Caco-2 (cell line): Measurements from ENCODE around the gene DCAF7. TPM values are rescaled to one million over a fixed set of nuclear protein-coding genes. Genes with fewer than 3 reads are reported as not detected.

Source experiments
- BruUV-seq: library from RNA; stranded (reverse); fragments of 400-500 nt; replicated peaks from 2 replicates; lab custom pipeline; 2021; lab: Mats Ljungman, UMichigan
- CTCF ChIA-PET: fragments of 300-600 bp; sonication (Branson Sonifier 250); formaldehyde crosslinking; loops from one replicate; lab custom pipeline; 2022; ENCODE audit warnings: antibody characterized with exemption; lab: Charles Lee
- POLR2A ChIA-PET: fragments of 300-600 bp; sonication (Branson Sonifier 250); formaldehyde crosslinking; loops from one replicate; lab custom pipeline; 2022; ENCODE audit warnings: antibody characterized with exemption; lab: Charles Lee
- DNase-seq, 2 experiments: peaks; one replicate each; pipeline versions ENCODE4 v3.0.0 to v3.0.0-alpha.2; 2020 to 2022
- H3K27me3 ChIP-seq: replicated peaks from 2 replicates; pipeline ENCODE4 v1.6.0; 2011; ENCODE audit warnings: low read length; ENCODE audit not compliant: control insufficient read depth, insufficient read depth
- H3K36me3 ChIP-seq: 2 replicates; pipeline ENCODE4 v1.5.1; 2011; ENCODE audit warnings: low read length; ENCODE audit not compliant: control insufficient read depth, insufficient read depth
- H3K4me1 ChIP-seq: fragments of 250-450 bp; sonication (Bioruptor Pico); 2 replicates; pipeline ENCODE4 v1.5.1; 2020; ENCODE audit warnings: mild to moderate bottlenecking
- H3K4me3 ChIP-seq: 2 replicates; pipeline ENCODE4 v1.5.1; 2011; ENCODE audit warnings: low read depth, mild to moderate bottlenecking, control low read depth, low read length
- H3K9me3 ChIP-seq: fragments of 250-450 bp; sonication (Bioruptor Pico); 2 replicates; pipeline ENCODE4 v1.5.1; 2020; ENCODE audit warnings: mild to moderate bottlenecking, moderate library complexity
- H3K27ac Mint-ChIP-seq: one replicate; pipeline ENCODE4 v1.8.0; 2022; ENCODE audit warnings: mixed read lengths; ENCODE audit not compliant: unreplicated experiment
- H3K27me3 Mint-ChIP-seq: one replicate; pipeline ENCODE4 v1.8.0; 2022; ENCODE audit warnings: mixed read lengths; ENCODE audit not compliant: insufficient read depth, unreplicated experiment
- H3K36me3 Mint-ChIP-seq: one replicate; pipeline ENCODE4 v1.8.0; 2022; ENCODE audit warnings: mild to moderate bottlenecking, mixed read lengths; ENCODE audit not compliant: insufficient read depth, unreplicated experiment
- H3K4me1 Mint-ChIP-seq: one replicate; pipeline ENCODE4 v1.8.0; 2022; ENCODE audit warnings: low read depth, mixed read lengths; ENCODE audit not compliant: unreplicated experiment
- H3K4me3 Mint-ChIP-seq: one replicate; pipeline ENCODE4 v1.8.0; 2022; ENCODE audit warnings: mild to moderate bottlenecking, moderate library complexity, mixed read lengths; ENCODE audit not compliant: unreplicated experiment
- H3K9me3 Mint-ChIP-seq: one replicate; pipeline ENCODE4 v1.8.0; 2022; ENCODE audit warnings: mixed read lengths; ENCODE audit not compliant: unreplicated experiment
- intact Hi-C: fragments of 100-400 bp; cut with micrococcal nuclease; formaldehyde crosslinking; loops from one replicate; pipeline ENCODE4 v1.10.0; 2022; ENCODE audit not compliant: unreplicated experiment
- total RNA-seq: library from RNA; stranded (reverse); gene quantifications from 2 replicates; pipeline ENCODE4 v1.2.3, GENCODE V29; 2022
- TF ChIP-seq, protein P1 (sequence below), 2 experiments: fragments of 200-600 bp in 1 of 2; IDR thresholded peaks; 1 replicate in 1 of 2; 2 replicates in 1 of 2; pipeline versions ENCODE4 v1.5.1 to v1.8.0; 2011 to 2022; ENCODE audit warnings: antibody characterized with exemption in 1 of 2, control low read depth in 1 of 2, inconsistent platforms in 1 of 2, low read depth in 1 of 2, low read length in 1 of 2, mild to moderate bottlenecking in 1 of 2, moderate library complexity in 1 of 2; ENCODE audit not compliant: insufficient read depth in 1 of 2, severe bottlenecking in 1 of 2, unreplicated experiment in 1 of 2

The DCAF7 gene
- total RNA-seq, 1 experiment from 2014 or later, result 94.5 TPM

DNA sequence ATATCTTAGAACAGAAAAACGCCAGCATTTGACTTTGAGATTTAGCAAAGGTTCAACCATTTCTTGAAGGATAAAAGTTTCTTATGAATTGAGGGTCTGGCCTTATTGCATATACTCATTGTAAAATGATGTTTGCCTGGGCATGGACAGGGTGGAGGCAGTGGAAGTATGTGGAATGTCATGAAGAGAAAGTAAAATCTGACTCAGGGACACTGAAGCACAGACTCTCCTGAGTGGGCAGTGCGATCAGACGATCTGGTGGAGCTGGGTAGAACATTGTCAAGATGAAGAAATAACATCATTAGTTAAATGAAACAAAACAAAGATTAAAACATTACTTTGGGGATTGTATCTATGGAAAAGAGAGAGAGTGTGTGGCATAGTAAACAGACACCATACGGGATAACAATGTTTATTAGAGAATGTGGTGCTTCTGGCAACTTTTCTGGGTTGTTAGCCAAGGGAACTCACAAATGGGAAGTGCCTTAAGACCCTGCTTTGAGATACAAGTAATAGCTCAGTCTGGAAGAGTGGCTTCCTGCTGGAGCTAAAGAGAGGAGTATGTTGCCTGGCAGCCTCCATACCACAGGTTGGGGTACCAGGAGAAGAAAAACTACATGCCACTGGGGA lies 76.4 kb downstream of the DCAF7 start:
- POLR2A ChIA-PET, result no interaction called here
- no peaks in the 10 kb centered on the region for H3K9me3 Mint-ChIP-seq
- Histone ChIP-seq H3K27me3 (no peaks in the 10 kb centered on the region), H3K4me3 (no peak overlapping the region), H3K4me1 (no peaks in the 10 kb centered on the region; the same call in 1 of the 2 replicates), H3K9me3 (no peaks in the 10 kb centered on the region), H3K36me3 (no peaks in the 10 kb centered on the region)
- TF ChIP-seq, protein P1, sequence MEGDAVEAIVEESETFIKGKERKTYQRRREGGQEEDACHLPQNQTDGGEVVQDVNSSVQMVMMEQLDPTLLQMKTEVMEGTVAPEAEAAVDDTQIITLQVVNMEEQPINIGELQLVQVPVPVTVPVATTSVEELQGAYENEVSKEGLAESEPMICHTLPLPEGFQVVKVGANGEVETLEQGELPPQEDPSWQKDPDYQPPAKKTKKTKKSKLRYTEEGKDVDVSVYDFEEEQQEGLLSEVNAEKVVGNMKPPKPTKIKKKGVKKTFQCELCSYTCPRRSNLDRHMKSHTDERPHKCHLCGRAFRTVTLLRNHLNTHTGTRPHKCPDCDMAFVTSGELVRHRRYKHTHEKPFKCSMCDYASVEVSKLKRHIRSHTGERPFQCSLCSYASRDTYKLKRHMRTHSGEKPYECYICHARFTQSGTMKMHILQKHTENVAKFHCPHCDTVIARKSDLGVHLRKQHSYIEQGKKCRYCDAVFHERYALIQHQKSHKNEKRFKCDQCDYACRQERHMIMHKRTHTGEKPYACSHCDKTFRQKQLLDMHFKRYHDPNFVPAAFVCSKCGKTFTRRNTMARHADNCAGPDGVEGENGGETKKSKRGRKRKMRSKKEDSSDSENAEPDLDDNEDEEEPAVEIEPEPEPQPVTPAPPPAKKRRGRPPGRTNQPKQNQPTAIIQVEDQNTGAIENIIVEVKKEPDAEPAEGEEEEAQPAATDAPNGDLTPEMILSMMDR (IDR thresholded peaks at IDR 0.05; ENCODE audit: insufficient read depth in 1 of 2, low read depth in 1 of 2, low read length in 1 of 2, severe bottlenecking in 1 of 2, unreplicated experiment in 1 of 2), result no peak
- no peak for DNase-seq
- H3K4me1 Mint-ChIP-seq, result peaks cover 6% of the 10 kb centered on the region
- intact Hi-C loops, result loop anchor here (10.0 kb wide), 1 partner anchor 218 kb away; the partner anchor contains the start of gene SMARCD2
- no peak overlapping the region for H3K27ac Mint-ChIP-seq
- no peaks in the 10 kb centered on the region for H3K27me3 Mint-ChIP-seq
- no peak overlapping the region for H3K4me3 Mint-ChIP-seq
- BruUV-seq, result no TSS peak
- H3K36me3 Mint-ChIP-seq, result peaks cover 8% of the 10 kb centered on the region
- CTCF ChIA-PET, result no interaction called here

DNA sequence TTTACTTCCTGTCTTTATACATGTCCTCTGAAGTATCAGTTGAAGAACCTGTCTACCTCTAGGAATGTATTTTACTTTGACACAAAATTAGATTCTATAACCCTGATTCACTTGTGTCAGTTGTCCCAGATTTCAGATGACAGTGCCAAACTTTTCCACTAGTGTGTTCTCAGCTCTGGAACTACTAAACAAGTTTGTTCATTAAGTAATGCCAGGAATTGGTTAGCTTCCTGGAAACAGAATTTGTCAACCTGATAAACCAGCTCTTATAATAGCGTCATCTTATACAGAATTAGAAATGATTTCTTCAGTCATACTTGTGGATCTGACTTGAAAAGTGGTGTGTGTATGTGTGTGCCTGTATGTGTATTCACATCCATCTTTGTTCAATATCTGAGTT lies 79.3 kb downstream of the DCAF7 start:
- Mint-ChIP-seq H3K27ac (no peak overlapping the region), H3K9me3 (no peaks in the 10 kb centered on the region), H3K27me3 (no peaks in the 10 kb centered on the region), H3K36me3 (no peaks in the 10 kb centered on the region), H3K4me1 (peaks cover 6% of the 10 kb centered on the region), H3K4me3 (no peak overlapping the region)
- Histone ChIP-seq H3K36me3 (no peaks in the 10 kb centered on the region), H3K9me3 (no peaks in the 10 kb centered on the region), H3K4me1 (no peaks in the 10 kb centered on the region), H3K4me3 (no peak overlapping the region), H3K27me3 (no peaks in the 10 kb centered on the region)
- CTCF ChIA-PET, result no interaction called here
- POLR2A ChIA-PET, result interaction anchor here (0.5 kb wide), 1 partner anchor 8 kb away, joined by 4 read pairs; no protein-coding TSS in a partner anchor
- TF ChIP-seq, protein P1 (IDR thresholded peaks at IDR 0.05; ENCODE audit: insufficient read depth in 1 of 2, low read depth in 1 of 2, low read length in 1 of 2, severe bottlenecking in 1 of 2, unreplicated experiment in 1 of 2), result no peak
- intact Hi-C loops, result loop anchor here (10.0 kb wide), 1 partner anchor 215 kb away; the partner anchor contains the start of gene SMARCD2
- BruUV-seq, result no TSS peak
- no peak for DNase-seq

DNA sequence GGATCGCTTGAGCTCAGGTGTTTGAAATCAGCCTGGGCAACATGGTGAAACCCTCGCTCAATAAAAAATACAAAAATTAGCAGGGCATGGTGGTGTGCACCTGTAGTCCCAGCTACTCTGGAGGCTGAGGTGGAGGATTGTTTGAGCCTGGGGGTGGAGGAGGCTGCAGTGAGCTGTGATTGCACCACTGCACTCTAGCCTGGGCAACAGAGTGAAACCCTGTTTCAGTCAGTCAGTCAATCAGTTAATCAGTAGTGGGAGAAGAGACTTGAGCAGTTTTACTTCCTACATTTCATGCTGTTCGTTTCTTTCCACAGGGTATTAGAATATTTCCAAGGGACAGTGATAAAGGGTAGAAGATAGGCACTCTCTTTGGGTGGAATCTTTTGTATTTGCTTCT lies 80.8 kb downstream of the DCAF7 start:
- BruUV-seq, result no TSS peak
- Mint-ChIP-seq H3K9me3 (no peaks in the 10 kb centered on the region), H3K36me3 (no peaks in the 10 kb centered on the region), H3K27me3 (no peaks in the 10 kb centered on the region), H3K4me3 (no peak overlapping the region), H3K27ac (no peak overlapping the region), H3K4me1 (peaks cover 6% of the 10 kb centered on the region)
- no peaks in the 10 kb centered on the region for H3K36me3 ChIP-seq
- no peaks in the 10 kb centered on the region for H3K9me3 ChIP-seq
- H3K4me3 ChIP-seq, result no peak overlapping the region
- DNase-seq, result no peak
- POLR2A ChIA-PET, result no interaction called here
- intact Hi-C loops, result no loop called here
- CTCF ChIA-PET, result no interaction called here
- H3K27me3 ChIP-seq, result no peaks in the 10 kb centered on the region
- TF ChIP-seq, protein P1 (IDR thresholded peaks at IDR 0.05; ENCODE audit: insufficient read depth in 1 of 2, low read depth in 1 of 2, low read length in 1 of 2, severe bottlenecking in 1 of 2, unreplicated experiment in 1 of 2), result no peak
- no peaks in the 10 kb centered on the region for H3K4me1 ChIP-seq
